ENCODE measurements around the gene SKA1. TPM values are rescaled to one million over a fixed set of nuclear protein-coding genes. Genes with fewer than 3 reads are reported as not detected.
"Not testable (repeated sequence)": the region's sequence is repeated elsewhere in the genome, so short reads cannot be mapped to it uniquely, and the experiment has no call there.

The SKA1 gene
- total and polyA plus RNA-seq, 5 donors from 2014 or later: 0.10 to 2.2 (median 0.88) TPM

- ATAC-seq (ENCODE audit: low read depth in 2 of 2) (no peak), DNase-seq (no peak)
- Histone ChIP-seq H3K9me3 (ENCODE audit: control insufficient read depth in 2 of 2, low read length in 2 of 2) (no peaks in the 10 kb centered on the region), H3K27ac (ENCODE audit: insufficient read depth, low read length, poor library complexity, severe bottlenecking) (no peak overlapping the region), H3K4me1 (ENCODE audit: control insufficient read depth, insufficient read depth, low read length, poor library complexity, severe bottlenecking) (no peaks in the 10 kb centered on the region), H3K27me3 (ENCODE audit: control insufficient read depth, insufficient read depth, low read length) (no peaks in the 10 kb centered on the region), H3K4me3 (ENCODE audit: low read depth, low read length) (no peak overlapping the region), H3K36me3 (ENCODE audit: control insufficient read depth, insufficient read depth, low read length) (no peaks in the 10 kb centered on the region)
- no peak overlapping the region for H3K27ac Mint-ChIP-seq
- no peaks in the 10 kb centered on the region for H3K9me3 Mint-ChIP-seq
- peaks cover 28% of the 10 kb centered on the region for H3K27me3 Mint-ChIP-seq
- peaks cover 5% of the 10 kb centered on the region for H3K36me3 Mint-ChIP-seq
- H3K4me1 Mint-ChIP-seq: peaks cover 0 to 4% (median 3%) of the 10 kb centered on the region in 4 donors
- no peak overlapping the region for H3K4me3 Mint-ChIP-seq
Observed at GRCh38 chr18:50396005-50396660, 21.3 kb downstream of the SKA1 start.

DNA sequence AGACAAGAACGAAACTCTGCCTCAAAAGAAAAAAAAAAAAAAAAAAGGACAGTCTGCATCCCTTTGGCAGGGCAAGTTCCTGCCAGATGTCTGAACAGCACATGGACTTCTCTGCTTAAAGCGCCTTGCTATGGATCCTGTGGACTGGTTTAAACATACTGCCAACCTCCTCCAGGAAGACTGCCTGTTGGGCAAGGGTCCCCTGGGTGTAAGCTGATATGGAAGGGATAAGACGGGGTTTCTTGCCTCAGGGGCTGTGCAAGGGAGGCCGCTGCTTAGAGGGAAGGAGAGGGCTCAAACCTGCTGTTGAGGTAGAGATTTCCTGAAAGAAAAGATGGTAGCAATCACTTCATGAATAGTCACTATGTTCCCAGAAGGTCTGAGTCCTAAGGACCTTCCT lies 22.2 kb downstream of the SKA1 start:
- peaks cover 5% of the 10 kb centered on the region for H3K36me3 Mint-ChIP-seq
- no peak overlapping the region for H3K27ac ChIP-seq (ENCODE audit: insufficient read depth, low read length, poor library complexity, severe bottlenecking)
- H3K36me3 ChIP-seq (ENCODE audit: control insufficient read depth, insufficient read depth, low read length): no peaks in the 10 kb centered on the region
- H3K4me3 ChIP-seq (ENCODE audit: low read depth, low read length): no peak overlapping the region
- no peak overlapping the region for H3K4me3 Mint-ChIP-seq
- H3K27me3 Mint-ChIP-seq: peaks cover 34% of the 10 kb centered on the region
- no peak for ATAC-seq (ENCODE audit: low read depth in 2 of 2)
- H3K27me3 ChIP-seq (ENCODE audit: control insufficient read depth, insufficient read depth, low read length): no peaks in the 10 kb centered on the region
- H3K9me3 ChIP-seq (ENCODE audit: control insufficient read depth in 2 of 2, low read length in 2 of 2): no peaks in the 10 kb centered on the region
- DNase-seq: no peak
- H3K4me1 ChIP-seq (ENCODE audit: control insufficient read depth, insufficient read depth, low read length, poor library complexity, severe bottlenecking): no peaks in the 10 kb centered on the region
- H3K9me3 Mint-ChIP-seq: no peaks in the 10 kb centered on the region
- H3K4me1 Mint-ChIP-seq: peaks cover 0 to 4% (median 3%) of the 10 kb centered on the region in 4 donors
- no peak overlapping the region for H3K27ac Mint-ChIP-seq

- Histone ChIP-seq H3K36me3 (ENCODE audit: control insufficient read depth, insufficient read depth, low read length) (no peaks in the 10 kb centered on the region), H3K9me3 (ENCODE audit: control insufficient read depth in 2 of 2, low read length in 2 of 2) (no peaks in the 10 kb centered on the region), H3K27ac (ENCODE audit: insufficient read depth, low read length, poor library complexity, severe bottlenecking) (no peak overlapping the region), H3K4me3 (ENCODE audit: low read depth, low read length) (no peak overlapping the region), H3K27me3 (ENCODE audit: control insufficient read depth, insufficient read depth, low read length) (no peaks in the 10 kb centered on the region), H3K4me1 (ENCODE audit: control insufficient read depth, insufficient read depth, low read length, poor library complexity, severe bottlenecking) (no peaks in the 10 kb centered on the region)
- Mint-ChIP-seq H3K4me1 (peaks cover 0 to 4% (median 3%) of the 10 kb centered on the region in 4 donors), H3K27me3 (peaks cover 45% of the 10 kb centered on the region), H3K9me3 (peaks cover 0 to 2% (median 0%) of the 10 kb centered on the region in 7 donors), H3K27ac (no peak overlapping the region), H3K36me3 (peaks cover 5% of the 10 kb centered on the region), H3K4me3 (no peak overlapping the region)
- ATAC-seq (ENCODE audit: low read depth in 2 of 2) (no peak), DNase-seq (no peak)
Observed at GRCh38 chr18:50398099-50398498, 23.3 kb downstream of the SKA1 start.

DNA sequence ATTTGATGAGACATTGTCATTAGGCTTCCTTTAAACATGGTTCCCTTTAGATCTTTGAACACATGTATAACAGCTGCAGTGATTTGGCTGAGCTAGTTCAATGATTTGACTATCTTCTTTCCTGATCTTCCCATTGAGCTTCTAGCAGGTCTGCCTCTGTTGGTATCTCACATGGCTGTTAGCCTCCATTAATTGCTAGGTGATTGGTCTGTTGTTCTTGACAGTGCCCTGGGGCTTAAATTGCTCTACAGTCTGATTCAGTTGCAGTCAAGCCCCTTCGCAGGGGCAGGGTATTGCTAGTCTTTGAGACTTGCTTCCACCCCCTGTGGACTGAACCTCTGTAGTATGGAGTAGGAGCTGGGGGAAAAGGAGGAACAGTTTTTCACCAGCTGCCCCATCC lies 24.1 kb downstream of the SKA1 start:
- H3K27ac Mint-ChIP-seq: no peak overlapping the region
- peaks cover 5% of the 10 kb centered on the region for H3K36me3 Mint-ChIP-seq
- H3K27ac ChIP-seq (ENCODE audit: insufficient read depth, low read length, poor library complexity, severe bottlenecking): no peak overlapping the region
- no peak for ATAC-seq (ENCODE audit: low read depth in 2 of 2)
- H3K9me3 ChIP-seq (ENCODE audit: control insufficient read depth in 2 of 2, low read length in 2 of 2): no peaks in the 10 kb centered on the region
- no peaks in the 10 kb centered on the region for H3K36me3 ChIP-seq (ENCODE audit: control insufficient read depth, insufficient read depth, low read length)
- H3K4me3 Mint-ChIP-seq: no peak overlapping the region
- no peaks in the 10 kb centered on the region for H3K4me1 ChIP-seq (ENCODE audit: control insufficient read depth, insufficient read depth, low read length, poor library complexity, severe bottlenecking)
- peaks cover 0 to 2% (median 0%) of the 10 kb centered on the region in 7 donors for H3K9me3 Mint-ChIP-seq
- no peaks in the 10 kb centered on the region for H3K27me3 ChIP-seq (ENCODE audit: control insufficient read depth, insufficient read depth, low read length)
- DNase-seq: no peak
- H3K27me3 Mint-ChIP-seq: peaks cover 53% of the 10 kb centered on the region
- no peak overlapping the region for H3K4me3 ChIP-seq (ENCODE audit: low read depth, low read length)
- peaks cover 0 to 4% (median 3%) of the 10 kb centered on the region in 4 donors for H3K4me1 Mint-ChIP-seq

DNA sequence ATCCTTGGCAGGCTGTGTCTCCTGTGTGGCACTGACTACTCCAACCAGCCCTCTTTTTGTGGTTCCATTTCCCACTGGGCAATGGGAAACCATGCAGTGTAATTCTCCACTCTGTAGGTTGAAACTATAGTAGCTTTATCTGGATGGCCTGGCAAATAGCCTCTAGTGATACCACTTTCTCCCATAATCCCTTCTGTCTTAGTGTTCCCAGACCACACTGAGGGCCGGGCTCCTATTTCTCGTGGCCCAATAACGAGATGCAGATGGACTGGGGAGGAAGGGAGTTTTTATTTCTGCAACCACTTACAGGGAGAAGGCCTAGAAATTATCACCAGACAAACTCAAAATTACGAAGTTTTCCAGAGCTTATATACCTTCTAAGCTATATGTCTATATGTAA lies 24.7 kb downstream of the SKA1 start:
- ATAC-seq (ENCODE audit: low read depth in 2 of 2): no peak
- no peaks in the 10 kb centered on the region for H3K9me3 ChIP-seq (ENCODE audit: control insufficient read depth in 2 of 2, low read length in 2 of 2)
- Mint-ChIP-seq H3K27me3 (peaks cover 60% of the 10 kb centered on the region), H3K4me3 (no peak overlapping the region), H3K36me3 (peaks cover 5% of the 10 kb centered on the region), H3K27ac (no peak overlapping the region), H3K4me1 (peaks cover 0 to 4% (median 3%) of the 10 kb centered on the region in 4 donors), H3K9me3 (peaks cover 0 to 2% (median 0%) of the 10 kb centered on the region in 7 donors)
- H3K27me3 ChIP-seq (ENCODE audit: control insufficient read depth, insufficient read depth, low read length): peaks cover 2% of the 10 kb centered on the region
- H3K4me1 ChIP-seq (ENCODE audit: control insufficient read depth, insufficient read depth, low read length, poor library complexity, severe bottlenecking): no peaks in the 10 kb centered on the region
- DNase-seq: no peak
- H3K4me3 ChIP-seq (ENCODE audit: low read depth, low read length): no peak overlapping the region
- H3K27ac ChIP-seq (ENCODE audit: insufficient read depth, low read length, poor library complexity, severe bottlenecking): no peak overlapping the region
- H3K36me3 ChIP-seq (ENCODE audit: control insufficient read depth, insufficient read depth, low read length): no peaks in the 10 kb centered on the region

DNA sequence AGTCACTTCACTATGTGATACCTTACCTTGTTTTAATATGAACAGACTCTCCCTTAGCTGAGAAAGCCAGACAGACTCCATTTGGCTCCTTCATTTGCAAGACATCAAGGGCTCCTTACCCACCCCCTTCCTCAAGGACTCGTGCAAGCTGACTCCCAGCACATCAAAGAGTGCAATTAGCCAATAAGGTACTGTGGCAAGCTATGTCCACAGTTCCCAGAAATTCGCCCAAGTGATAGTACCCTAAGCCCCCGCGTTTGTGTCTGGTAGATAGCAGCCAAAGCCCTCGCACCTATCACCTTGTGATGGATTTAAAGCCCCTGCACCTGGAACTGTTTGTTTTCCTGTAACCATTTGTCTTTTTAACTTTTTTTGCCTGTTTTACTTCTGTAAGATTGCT lies 25.6 kb downstream of the SKA1 start:
- H3K27ac Mint-ChIP-seq; H3K4me1 Mint-ChIP-seq; DNase-seq; H3K27ac ChIP-seq (ENCODE audit: insufficient read depth, low read length, poor library complexity, severe bottlenecking); H3K4me3 ChIP-seq (ENCODE audit: low read depth, low read length); H3K4me3 Mint-ChIP-seq; H3K4me1 ChIP-seq (ENCODE audit: control insufficient read depth, insufficient read depth, low read length, poor library complexity, severe bottlenecking); H3K9me3 Mint-ChIP-seq; H3K36me3 ChIP-seq (ENCODE audit: control insufficient read depth, insufficient read depth, low read length); H3K36me3 Mint-ChIP-seq; H3K27me3 ChIP-seq (ENCODE audit: control insufficient read depth, insufficient read depth, low read length); H3K9me3 ChIP-seq (ENCODE audit: control insufficient read depth in 2 of 2, low read length in 2 of 2); ATAC-seq (ENCODE audit: low read depth in 2 of 2): not testable (repeated sequence)
- H3K27me3 Mint-ChIP-seq: peaks cover 62% of the 10 kb centered on the region

DNA sequence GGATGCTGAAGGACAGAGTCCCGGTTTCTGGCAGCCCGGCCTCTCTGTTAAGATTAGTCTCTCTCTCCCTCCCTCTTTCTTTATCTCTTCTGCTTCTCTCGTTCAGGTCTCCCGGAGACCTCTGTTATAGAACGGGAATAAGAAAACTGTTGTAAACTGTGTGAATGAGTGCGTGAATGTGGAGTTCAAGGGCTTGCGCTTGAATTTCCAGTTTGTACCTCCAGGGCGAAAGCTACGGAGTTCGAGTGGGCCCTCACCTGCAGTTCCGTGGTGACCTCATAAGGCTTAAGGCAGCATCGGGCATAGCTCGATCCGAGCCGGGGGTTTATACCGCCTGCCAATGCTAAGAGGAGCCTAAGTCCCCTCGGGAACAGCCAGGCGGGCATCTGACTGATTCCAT lies 26.4 kb downstream of the SKA1 start:
- Mint-ChIP-seq H3K9me3 (peaks cover 0 to 2% (median 0%) of the 10 kb centered on the region in 7 donors), H3K4me1 (peaks cover 0 to 4% (median 3%) of the 10 kb centered on the region in 4 donors), H3K27ac (no peak overlapping the region), H3K36me3 (no peaks in the 10 kb centered on the region), H3K4me3 (no peak overlapping the region), H3K27me3 (peaks cover 70% of the 10 kb centered on the region)
- Histone ChIP-seq H3K4me3 (ENCODE audit: low read depth, low read length) (no peak overlapping the region), H3K4me1 (ENCODE audit: control insufficient read depth, insufficient read depth, low read length, poor library complexity, severe bottlenecking) (no peaks in the 10 kb centered on the region), H3K27ac (ENCODE audit: insufficient read depth, low read length, poor library complexity, severe bottlenecking) (no peak overlapping the region), H3K9me3 (ENCODE audit: control insufficient read depth in 2 of 2, low read length in 2 of 2) (no peaks in the 10 kb centered on the region), H3K36me3 (ENCODE audit: control insufficient read depth, insufficient read depth, low read length) (no peaks in the 10 kb centered on the region), H3K27me3 (ENCODE audit: control insufficient read depth, insufficient read depth, low read length) (peaks cover 2% of the 10 kb centered on the region)
- no peak for DNase-seq
- no peak for ATAC-seq (ENCODE audit: low read depth in 2 of 2)

DNA sequence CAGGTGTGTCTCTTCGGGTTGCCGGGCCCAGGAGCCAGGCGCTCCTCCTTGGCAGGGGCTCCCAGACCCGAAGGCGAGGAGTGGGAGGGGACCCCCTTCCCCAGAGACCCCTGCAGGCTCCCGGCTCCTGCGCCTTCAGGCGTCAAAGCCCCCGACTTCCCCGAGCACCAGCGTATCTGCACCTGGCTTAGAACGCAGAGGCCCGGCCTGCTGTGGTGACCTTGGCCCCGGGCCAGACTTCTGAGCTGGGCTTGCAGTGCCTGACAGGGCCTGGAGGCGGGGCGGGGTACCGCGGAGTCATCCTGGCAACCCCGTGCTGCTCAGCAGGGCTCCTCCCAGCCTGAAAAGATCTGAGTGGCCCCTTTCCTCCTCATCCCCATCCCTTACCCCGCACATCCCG lies 27.0 kb downstream of the SKA1 start:
- H3K4me3 ChIP-seq (ENCODE audit: low read depth, low read length): no peak overlapping the region
- H3K9me3 ChIP-seq (ENCODE audit: control insufficient read depth in 2 of 2, low read length in 2 of 2): no peaks in the 10 kb centered on the region
- Mint-ChIP-seq H3K36me3 (no peaks in the 10 kb centered on the region), H3K27me3 (peaks cover 73% of the 10 kb centered on the region), H3K4me1 (peaks cover 0 to 4% (median 3%) of the 10 kb centered on the region in 4 donors), H3K27ac (no peak overlapping the region), H3K4me3 (no peak overlapping the region), H3K9me3 (peaks cover 0 to 2% (median 0%) of the 10 kb centered on the region in 7 donors)
- ATAC-seq (ENCODE audit: low read depth in 2 of 2) (no peak), DNase-seq (no peak)
- H3K27me3 ChIP-seq (ENCODE audit: control insufficient read depth, insufficient read depth, low read length): peaks cover 2% of the 10 kb centered on the region
- no peaks in the 10 kb centered on the region for H3K4me1 ChIP-seq (ENCODE audit: control insufficient read depth, insufficient read depth, low read length, poor library complexity, severe bottlenecking)
- H3K36me3 ChIP-seq (ENCODE audit: control insufficient read depth, insufficient read depth, low read length): no peaks in the 10 kb centered on the region
- H3K27ac ChIP-seq (ENCODE audit: insufficient read depth, low read length, poor library complexity, severe bottlenecking): no peak overlapping the region
